Adrenal gland (tissue), 5 donors: ENCODE results near the gene CDC42BPG.

ENCODE experiments used
- POLR2A ChIP-seq, 2 donors: fragments of 450-650 bp; IDR thresholded peaks; one replicate each; pipeline ENCODE4 v1.6.1; 2017; ENCODE audit warnings: antibody characterized with exemption in 2 of 2, mild to moderate bottlenecking in 2 of 2, moderate library complexity in 1 of 2
- TF ChIP-seq, protein P1 (sequence below), 6 experiments: fragments of 450-650 bp in 4 of 6; fragments of 200-600 bp in 2 of 6; sonication (generic) in 1 of 6; IDR thresholded peaks; 1 replicate in 5 of 6; 2 replicates in 1 of 6; pipeline versions ENCODE4 v1.5.1 to v1.8.0; 2016 to 2021; ENCODE audit warnings: antibody characterized with exemption in 6 of 6, mild to moderate bottlenecking in 2 of 6, moderate library complexity in 1 of 6
- donor health status: DM: no; HTN: no; CAD: no.

DNA sequence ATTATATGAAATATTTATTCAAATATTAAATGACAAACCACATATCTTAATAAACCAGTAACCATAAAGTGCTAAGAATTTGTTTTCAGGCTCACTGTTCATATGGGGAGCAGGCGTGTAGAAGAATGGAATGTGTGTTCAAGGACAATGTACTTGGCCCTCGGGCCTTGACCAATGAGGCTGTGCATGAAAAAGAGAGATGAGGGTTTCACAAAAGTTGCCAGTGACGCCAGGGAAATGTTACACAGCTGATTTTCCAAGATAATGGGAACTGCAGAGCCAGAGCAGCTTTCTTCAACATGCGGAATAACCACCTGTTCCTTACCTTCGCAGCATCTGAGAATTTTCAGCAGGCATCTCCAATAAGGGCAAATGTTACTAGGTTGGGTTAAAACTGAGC lies 70.3 kb downstream of the CDC42BPG start:
- TF ChIP-seq, protein P1, sequence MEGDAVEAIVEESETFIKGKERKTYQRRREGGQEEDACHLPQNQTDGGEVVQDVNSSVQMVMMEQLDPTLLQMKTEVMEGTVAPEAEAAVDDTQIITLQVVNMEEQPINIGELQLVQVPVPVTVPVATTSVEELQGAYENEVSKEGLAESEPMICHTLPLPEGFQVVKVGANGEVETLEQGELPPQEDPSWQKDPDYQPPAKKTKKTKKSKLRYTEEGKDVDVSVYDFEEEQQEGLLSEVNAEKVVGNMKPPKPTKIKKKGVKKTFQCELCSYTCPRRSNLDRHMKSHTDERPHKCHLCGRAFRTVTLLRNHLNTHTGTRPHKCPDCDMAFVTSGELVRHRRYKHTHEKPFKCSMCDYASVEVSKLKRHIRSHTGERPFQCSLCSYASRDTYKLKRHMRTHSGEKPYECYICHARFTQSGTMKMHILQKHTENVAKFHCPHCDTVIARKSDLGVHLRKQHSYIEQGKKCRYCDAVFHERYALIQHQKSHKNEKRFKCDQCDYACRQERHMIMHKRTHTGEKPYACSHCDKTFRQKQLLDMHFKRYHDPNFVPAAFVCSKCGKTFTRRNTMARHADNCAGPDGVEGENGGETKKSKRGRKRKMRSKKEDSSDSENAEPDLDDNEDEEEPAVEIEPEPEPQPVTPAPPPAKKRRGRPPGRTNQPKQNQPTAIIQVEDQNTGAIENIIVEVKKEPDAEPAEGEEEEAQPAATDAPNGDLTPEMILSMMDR (IDR thresholded peaks at IDR 0.05), result no peak
- TF ChIP-seq POLR2A (IDR thresholded peaks at IDR 0.05), result peak in 1 of 2 donors; percentile 18
